ENCODE results near the gene PRKAG1.

Gene PRKAG1

DNA sequence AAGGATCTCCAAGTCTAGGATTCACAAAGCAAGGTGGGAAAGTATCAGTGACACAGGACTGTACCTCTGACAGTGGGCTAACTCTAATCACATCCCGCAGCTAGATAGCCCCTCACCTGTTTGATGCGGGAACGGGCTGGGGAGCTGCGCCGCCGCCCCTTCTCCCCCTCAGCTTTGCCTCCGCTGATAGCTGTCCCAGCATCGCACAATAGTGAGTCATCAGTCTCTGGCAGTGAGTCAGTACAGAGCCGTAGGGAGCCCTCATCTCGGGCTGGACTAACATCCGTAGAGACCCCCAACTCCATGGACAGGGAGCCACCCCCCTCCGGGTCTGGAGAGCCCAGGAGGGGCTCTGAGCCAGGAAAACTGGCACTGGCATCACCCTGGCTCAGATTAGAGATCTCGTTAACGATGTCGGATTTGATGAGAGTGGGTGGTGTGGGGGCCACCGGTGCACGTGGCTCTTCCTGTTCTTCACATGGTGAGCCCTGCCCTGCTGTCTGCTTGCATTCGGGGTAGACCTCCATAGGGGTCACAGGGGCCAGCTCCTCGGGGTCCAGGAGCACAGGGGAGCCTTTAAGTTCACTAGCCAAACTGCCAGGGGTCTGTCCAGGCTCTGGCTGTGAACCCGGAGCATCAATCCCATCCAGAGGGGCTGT is 31.1 kb upstream of the PRKAG1 start:
- DNase-seq (ENCODE audit: low read depth in 2 of 2) = no peak

DNA sequence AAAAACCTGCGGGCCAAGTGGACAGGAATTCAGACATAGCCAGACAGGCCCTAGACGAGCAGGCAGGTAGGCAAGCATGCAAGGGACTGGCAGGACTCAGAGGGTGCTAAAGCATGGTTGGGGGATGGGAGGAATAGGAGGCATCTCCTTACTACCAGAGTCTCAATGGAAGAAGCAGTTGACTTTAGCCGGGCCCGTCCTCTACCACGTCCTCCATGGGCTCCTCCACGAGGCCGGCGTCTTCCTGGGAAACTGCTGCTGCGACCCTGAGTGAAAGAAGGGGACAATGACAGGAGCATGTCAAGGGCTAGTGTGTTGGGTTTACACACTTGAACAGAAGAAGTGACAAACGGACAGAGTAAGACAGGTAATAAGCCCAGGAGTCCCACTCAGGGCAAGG is 30.4 kb upstream of the PRKAG1 start:
- DNase-seq (ENCODE audit: low read depth in 2 of 2) = no peak

DNA sequence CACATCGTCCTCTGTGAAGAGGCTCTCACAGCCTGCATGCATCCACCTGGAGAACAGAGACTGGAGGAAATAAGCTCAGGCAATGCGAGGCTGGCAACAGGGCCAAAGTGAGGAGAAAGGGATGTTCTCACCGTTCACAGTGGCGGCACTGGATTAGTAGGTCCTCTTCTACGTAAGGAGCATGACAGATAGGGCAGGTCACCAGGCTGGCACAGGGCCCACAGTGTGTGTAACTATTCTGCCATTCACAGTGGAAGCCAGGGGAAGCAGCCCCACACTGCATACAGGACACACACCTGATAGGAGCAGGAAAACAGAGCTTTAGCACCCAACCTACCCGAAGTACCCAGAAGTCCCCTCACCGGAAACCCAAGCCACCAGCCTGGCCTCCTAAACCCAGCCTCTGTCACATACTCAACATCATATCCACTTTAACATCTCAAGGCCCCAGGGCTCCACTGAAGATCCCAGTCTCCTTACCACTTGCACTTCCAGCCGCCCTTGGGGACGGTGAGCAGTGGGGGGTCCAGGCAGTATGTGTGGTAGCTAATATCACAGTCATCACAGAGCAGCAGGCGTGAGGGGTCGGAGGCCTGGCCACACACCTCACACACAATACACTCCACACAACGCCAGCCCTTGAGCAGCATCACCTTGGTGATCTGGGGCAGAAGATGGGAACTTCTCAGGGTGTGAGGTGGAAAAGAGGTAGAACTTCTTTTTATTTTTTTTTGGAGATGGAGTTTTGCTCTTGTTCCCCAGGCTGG is 27.7 kb upstream of the PRKAG1 start:
- DNase-seq (ENCODE audit: low read depth in 2 of 2) = no peak

DNA sequence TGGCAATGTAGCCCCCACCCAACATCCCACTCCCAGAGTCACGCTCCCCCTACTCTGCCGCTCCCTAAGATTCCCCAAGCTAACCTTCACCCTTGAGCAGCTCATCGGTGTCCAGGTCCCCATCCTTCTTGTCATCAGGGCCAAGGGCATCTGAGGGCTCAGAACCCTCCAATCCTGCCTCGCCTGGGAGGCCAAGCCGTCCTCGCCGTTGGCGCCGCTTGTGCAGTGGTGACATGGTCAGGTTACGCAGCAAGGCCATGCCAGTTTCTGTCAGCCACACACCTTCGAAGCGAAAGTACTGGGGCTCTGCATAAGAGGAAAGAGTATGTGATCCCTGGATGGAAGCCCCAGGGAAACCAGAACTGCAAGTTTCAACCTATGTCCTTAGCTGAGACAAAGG is 26.1 kb upstream of the PRKAG1 start:
- DNase-seq (ENCODE audit: low read depth in 2 of 2) = no peak

DNA sequence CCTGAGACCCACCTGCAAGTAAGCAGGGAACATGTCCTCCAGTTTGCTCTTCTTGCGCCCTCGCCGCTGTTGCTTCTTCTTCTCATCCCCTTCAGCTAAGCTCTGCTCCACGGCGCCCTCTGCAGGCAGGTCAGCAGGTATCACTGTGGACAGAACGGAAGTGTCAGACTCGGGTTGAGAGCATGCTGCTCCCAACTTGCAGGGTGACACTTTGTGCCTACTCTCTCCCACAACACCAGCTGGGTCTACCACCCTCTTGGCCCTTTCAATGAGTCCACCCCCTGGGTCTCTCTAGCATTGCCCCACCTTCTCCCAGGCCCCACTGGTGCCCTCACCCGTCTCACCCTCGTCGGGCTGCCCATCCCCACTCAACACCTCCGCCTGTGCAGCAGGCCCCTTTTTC is 25.3 kb upstream of the PRKAG1 start:
- DNase-seq (ENCODE audit: low read depth in 2 of 2) = peak; percentile 43 to 76

DNA sequence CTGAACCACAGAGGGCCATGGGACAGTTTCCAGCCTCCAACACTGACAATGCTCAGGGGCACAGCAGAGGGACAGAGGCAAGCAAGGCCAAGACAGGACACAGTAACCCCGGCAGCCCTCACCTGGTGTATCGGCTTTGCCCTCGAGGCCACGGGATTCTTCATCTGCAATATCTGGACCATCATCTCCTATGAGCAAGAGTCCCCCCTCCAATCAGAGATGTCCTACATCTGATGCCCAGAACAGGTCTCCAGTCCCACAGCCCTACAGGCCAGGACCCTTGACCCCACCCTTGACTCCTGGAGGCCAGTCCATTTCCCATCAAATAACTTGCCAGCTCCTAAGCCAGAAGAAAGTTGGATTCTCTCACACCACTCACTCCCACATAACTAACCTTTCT is 24.7 kb upstream of the PRKAG1 start:
- no peak for DNase-seq (ENCODE audit: low read depth in 2 of 2)

DNA sequence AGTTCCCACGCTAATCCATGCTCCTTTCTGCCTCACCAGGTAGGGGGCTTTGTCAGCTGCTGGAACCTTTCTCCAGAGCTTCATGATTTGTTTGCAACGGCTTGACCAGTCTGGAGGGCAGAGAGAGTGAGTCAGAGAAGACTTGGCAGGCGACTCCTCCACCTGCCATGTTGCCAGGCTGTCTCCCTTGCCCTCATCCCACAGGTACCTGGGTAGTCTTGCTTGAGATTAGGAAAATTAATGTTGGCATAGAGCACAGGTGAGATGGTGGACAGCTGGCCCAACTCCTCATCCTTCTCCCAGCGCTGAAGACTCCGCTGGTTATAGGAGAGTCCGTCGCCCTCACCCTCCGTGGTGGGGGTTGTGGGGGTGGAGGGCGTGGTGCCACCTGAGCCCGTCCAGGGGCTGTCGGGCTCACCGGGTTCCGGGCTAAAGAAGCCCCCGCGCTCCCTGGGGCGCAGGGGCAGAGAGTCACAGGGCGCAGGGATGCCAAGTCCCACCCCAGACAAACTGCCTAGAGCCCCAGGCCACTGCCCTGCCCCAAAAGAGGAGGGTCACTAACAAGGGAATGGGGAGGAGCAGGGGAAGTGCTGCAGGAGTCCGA is 23.4 kb upstream of the PRKAG1 start:
- DNase-seq (ENCODE audit: low read depth in 2 of 2) = no peak

DNA sequence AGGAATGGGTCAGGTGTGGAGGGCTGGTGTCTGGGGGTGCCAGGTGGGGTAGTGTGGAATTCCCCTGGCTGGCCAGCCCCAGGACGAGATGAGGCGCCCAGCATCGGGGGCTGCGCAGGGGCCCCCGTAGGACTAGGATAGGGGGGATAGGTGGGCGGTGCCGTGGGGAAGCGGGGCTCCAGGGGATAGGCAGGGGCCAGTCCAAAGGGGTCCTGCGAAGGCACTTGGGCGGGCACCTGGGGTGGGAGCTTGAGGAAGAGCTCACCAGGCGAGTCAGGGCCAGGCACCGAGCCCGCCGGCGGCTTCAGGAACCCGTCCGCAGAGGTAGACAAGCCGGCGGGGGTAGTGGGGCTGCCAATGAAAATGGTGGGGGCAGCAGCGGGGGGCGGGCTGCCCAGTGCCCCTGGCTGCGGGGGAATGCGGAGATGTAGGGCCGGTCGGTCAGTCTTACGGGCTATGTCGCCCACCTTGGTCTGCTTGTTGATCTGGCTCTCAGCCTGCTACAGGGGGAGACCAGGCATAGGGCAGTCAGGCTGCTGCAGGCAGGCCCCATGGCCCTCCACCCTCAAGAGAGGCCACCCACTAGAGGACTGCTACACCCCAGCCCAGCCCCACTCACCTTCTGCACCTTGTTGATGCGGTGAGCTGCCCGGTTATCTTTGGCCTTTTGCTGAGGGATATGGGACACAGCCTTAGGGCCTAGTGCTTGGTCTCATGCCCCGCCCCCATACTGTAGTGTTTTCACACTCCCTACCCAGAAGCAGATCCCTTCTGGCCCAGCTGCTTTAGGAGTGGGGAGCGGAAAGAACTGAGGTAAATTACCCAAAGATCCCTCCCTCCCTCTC is 22.7 kb upstream of the PRKAG1 start:
- no peak for DNase-seq (ENCODE audit: low read depth in 2 of 2)

DNA sequence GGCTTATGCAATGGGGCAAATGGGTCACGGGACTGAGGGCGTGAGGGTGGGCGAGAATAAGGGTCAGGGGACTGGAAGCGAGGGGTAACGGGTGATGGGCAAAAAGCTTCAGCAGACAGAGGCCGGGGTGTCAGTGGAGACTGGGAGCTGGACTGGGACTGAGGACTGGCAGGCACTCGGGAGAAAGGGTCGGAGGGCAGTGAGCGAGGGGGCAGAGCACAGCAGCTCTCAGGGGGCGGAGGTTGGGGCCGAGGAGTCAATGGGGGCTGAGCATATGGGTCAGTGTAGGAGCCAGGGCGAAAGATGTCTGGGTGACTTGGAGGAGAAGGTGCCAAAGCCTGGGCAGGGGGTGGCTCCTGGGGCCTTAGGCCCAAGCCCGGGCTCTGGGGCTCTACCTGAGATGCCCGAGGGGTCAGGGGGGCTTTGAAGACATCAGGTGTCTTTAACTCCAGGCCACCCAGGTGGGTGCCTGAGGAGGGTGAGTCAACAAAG is 21.8 kb upstream of the PRKAG1 start:
- no peak for DNase-seq (ENCODE audit: low read depth in 2 of 2)

DNA sequence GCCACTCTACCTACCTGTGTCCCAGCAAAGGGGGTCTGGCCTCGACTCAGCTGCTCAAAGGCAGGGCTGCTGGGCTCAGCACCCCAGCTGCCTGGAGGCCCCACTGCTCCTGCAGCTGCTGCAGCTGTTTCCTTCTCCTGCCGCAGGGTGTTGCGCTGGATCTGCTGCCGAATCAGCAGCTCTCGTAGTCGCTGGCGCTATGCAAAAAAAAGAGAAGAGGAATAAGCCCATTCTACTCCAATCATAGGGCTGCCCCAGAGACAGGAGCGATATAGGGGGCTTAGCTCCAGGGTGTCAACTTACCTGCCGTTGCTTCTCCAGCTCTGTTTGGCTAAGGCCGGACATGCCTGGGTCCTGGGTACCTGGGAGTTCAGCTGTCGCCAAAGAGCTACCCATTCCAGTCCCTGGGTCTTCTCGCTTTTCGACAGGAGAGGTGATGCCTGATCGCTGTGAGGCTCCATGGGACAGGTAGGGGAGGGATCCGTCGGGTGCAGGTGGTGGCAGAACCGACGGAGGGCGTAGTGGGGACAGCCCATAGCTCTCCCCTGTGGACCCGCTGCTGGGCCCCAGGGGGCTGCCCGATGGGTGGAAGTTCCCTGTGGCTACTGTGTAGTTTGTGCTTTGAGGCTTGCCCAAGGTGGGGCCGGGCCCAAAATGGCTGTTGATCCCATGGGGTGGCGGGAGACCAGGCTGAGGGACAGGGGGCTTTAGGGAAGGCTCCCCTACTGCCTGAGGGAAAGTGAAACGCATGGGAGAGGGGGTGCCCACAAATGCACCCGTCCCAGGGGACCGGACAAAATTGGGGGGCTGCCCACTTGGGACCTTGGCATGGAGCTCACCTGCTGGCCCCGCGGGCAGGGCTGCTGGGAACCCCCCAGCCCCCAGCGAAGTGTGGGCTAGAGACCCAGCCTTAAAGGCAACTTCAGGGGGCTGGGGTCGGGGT is 21.1 kb upstream of the PRKAG1 start:
- no peak for DNase-seq (ENCODE audit: low read depth in 2 of 2)

DNA sequence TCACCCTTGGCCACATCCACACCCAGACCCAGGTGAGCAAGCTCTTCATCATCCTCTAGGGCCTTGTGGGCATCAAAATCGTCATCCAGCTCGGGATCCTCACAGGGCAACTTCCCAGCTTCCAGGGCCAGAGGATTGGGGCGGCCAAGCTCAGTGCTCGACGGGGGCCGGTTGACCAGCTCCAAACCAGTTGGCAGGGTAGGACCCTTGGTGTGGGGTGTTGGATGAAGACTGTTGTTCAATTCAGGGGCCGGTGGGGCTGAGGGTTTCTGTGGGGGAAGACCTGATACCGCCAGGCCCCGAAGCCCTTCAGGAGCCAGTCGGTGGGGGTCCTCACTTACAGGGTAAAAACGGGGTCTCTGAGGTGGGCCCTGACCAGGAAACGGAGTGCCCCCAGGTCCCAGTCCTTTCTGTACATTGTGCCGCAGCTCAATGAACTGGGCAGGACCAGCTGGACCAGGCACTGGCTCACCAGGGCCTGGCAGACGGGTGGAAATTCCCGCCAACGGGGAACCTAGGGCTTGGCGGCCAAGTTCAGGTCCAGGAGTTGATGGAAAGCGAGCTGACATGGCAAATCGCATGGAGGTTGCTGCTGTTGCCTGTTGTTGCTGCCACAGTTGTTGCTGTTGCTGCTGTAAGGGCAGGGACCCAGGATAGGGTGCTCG is 19.8 kb upstream of the PRKAG1 start:
- no peak for DNase-seq (ENCODE audit: low read depth in 2 of 2)

DNA sequence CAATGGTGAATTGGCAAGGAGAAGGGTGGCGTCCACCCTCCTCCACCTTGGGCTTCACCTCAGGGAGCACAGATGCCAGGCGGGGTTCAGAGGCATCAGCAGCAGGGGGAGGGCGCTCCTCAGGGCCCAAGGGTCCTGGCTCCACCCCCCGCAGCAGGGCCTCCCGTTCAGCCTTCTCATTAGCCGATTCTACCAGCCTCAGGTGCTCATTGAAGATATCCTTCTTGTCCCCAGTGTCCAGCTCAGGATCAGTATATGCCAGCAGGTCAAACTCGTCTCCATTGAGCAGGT is 19.3 kb upstream of the PRKAG1 start:
- DNase-seq (ENCODE audit: low read depth in 2 of 2) = no peak

DNA sequence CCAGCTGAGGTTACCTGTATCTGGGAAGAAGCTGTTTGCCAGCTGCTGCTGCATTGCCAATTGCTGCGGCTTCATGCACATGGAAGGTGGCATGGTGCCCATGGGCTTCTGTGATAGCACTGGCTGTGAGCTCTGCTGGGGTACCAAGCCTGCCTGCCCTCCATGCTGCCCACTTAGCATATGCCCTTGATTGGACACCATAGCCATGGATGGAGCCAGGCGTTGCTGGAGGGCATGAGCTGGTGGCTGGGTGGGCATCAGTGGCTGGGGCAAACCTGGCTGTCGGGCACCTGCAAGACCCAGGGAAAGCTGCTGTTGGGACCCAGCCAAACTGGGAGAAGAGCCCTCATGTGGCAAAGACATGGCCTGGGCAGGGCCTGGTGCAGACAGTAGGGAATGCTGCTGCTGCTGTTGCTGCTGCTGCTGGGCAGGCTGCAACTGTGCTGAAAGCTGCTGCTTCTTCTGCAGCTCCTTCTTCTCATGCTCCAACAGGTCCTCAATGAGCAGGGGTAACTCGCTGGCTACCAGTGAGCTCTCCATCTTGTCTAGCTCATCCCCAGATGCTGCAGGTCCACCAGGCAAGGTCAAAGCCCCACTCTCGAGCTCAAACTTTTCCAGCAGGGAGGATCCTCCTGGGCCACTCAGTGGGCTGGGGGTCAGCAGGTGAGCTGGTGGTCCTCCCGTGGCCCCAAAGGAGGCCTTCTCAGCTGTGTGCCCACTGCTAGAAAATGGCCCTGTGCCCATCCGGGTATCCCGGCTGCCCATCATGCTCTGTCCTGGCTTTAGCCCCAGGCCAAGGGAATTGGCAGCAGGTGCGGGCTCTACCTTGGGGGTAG is 18.8 kb upstream of the PRKAG1 start:
- DNase-seq (ENCODE audit: low read depth in 2 of 2) = no peak

DNA sequence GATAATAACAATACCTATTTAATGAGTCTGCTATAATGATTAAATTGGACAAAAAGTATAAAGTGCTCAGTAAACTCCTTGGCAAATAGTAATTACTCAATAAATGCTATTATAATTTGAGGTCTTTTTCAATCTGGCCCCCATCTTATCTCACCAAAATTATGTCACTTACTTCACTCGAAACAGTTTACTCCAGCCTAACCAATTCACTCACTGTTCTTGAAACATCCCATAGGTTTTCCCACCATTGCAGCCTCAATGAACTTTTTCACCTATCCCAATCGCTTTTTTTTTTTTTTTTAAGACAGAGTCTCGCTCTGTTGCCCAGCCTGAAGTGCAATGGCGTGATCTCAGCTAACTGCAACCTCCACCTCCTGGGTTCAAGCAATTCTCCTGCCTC is 17.5 kb upstream of the PRKAG1 start:
- DNase-seq (ENCODE audit: low read depth in 2 of 2) = no peak

DNA sequence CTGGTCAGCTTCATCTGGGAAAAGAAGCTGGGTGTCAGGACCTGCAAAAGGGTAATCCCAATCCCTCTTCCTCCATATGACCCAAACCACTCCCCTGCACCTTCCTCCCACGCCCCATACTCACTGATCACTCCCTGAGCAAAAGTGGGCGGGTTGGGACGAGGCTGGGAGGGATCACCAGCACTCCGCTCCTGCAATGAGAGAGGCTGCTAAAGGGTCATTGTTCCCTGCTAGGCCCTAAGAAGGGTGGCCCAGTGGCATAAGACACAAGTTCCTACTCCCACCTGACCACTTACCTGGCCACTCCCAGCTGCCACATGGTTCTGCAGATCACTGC is 15.7 kb upstream of the PRKAG1 start:
- DNase-seq (ENCODE audit: low read depth in 2 of 2) = no peak

DNA sequence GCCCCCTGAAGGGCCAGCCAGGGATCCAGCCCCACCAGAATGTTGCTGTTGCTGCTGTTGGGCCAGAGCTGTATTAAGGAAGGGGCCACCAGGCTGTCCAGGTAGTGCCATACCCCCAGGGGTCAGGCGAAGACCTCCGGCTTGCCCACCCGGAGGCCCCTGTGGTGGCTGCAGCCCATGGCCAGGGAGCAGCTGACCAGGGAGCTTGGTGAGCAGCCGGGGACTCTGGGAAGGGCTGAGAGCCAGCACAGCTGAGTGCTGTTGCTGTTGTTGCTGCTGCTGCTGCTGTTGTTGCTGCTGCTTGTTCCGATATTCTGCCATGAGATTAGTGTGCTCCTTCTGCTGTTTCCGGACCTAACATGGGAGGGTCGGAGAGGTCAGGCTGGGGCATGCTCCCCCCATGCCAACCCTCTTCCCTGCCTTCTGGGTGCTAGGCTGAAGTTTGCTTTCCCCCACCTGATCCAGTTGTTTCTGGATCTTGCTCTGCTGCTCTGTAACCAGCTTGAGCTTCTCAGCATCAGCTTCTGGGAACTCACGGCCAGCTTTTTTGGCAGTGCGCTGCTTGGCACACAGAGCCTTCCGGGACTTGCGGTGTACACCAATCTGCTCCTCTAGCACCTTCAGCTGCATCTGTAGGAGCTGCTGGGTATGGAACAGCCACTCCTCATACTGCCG is 15.2 kb upstream of the PRKAG1 start:
- no peak for DNase-seq (ENCODE audit: low read depth in 2 of 2)

DNA sequence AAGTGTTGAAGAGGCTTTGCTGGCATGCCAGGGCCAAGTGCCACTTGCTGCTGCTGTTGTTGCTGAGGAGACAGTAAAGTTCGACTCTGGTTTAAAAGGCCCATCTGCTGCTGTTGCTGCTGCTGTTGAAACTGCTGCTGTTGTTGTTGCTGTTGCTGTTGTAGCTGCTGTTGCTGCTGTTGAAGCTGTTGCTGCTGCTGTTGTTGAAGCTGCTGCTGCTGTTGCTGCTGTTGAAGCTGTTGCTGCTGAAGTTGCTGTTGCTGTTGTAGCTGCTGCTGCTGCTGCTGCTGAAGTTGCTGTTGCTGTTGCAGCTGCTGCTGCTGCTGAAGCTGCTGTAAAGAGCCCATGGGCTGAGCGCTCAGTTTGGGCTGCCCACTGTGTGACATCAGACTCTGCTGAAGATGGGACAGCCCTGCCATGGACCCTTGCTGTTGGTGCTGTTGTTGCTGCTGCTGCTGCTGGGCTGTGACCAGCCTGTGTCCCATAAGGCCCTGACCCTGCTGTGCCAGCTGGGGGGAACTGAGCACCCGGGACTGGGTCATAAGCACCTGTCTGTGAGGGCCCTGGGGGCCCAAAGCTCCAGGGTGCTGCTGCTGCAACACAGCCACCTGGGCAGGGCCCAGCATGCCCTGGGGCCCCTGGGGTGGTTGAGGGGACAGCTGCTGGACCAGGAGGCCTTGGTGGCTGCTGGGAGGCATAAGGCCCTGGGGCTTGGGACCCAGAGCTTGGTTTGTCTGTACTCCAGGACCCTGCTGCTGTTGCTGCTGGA is 14.3 kb upstream of the PRKAG1 start:
- no peak for DNase-seq (ENCODE audit: low read depth in 2 of 2)

DNA sequence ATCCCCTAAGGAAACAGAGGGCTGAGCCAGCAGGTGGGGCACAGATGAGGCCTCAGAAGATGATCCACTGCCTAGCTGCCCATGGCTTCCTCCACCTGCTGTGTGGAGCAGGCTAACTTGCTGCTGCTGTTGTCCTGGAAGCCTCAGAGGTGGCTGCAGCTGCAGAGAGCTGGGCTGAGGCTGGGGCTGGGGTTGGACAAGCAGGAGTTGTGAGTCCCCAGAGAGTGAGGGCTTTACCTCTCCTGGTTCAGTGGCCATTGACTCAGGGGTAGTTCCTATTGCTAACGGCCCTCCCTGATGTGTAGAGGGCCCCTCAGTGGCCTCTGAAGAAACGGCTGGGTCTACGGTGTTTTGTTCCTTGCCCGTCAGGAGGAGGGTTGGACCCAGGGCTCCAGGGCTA is 13.7 kb upstream of the PRKAG1 start:
- DNase-seq (ENCODE audit: low read depth in 2 of 2) = no peak

Measured in stimulated activated CD4-positive, alpha-beta T cell treated with anti-CD3 and anti-CD28 coated beads, Interleukin-12 subunit alpha, Interleukin-12 subunit beta, amount 100 ng/mL, for 24 hours (primary cell).